ENCODE measurements around the gene CYP51A1.
A peak's percentile ranks its signal among the peaks of the same experiment; 100 is the strongest.
"Not testable (repeated sequence)": the region's sequence is repeated elsewhere in the genome, so short reads cannot be mapped to it uniquely, and the experiment has no call there.

Gene CYP51A1

GRCh38 chr7:92134271-92135051 is at the start of gene CYP51A1:
Gene CYP51A1 (minus strand): TSS chr7:92134477. CDS start chr7:92134364, 113 bp downstream.
- peak; percentile 78 for DNase-seq

DNA sequence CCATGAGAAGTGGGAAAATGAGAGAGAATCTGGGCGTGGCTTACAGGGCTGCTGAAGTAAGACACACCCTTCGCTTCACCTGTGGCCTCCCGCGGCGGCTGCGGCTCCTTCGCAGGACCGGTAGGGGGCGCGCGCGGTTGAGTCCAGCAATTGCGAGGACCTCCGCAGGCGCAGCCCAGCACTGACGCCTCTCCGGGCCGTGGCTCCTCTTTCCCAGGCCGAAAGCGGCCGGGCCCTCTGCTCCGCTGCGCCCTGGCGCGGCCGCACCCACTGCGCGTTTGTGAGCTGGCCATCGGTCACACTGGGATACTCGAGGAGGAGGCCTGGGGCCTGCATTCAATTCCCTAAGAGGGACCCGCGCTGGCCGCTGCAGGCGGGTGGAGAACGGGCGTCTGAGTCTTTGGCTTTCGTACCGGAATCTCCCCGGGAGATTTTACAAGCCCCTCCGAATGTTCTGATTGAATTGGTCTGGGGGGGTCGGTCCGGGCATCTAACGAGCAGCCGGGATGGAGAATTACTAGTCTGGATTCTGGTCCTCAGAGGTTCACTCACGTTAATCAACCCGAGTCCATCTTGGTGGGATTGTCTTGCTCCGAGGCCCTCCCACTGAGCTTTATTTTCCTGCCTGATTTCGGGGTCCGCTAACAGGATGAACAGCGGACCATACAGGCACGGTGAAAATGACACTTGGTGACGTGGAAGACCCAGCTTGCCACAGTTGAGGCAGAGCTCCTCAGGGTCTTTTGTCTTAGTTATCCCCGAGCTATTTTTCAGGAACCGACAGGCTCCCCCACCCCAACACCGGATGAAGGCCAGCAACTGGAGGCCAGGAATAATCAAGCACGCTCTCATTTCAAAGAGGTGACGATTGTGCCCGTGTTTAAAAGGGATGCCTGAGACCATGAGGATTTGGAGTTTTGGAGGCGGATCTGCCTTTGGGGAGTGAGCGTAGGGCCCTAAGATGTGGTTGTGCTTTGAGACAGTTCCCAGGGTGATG is 44.9 kb upstream of the CYP51A1 start, which contains the start of gene LRRD1:
Gene LRRD1 (minus strand): TSS at position 215 of the 997 bp plus-strand sequence. CDS start 13,940 bp downstream, outside the sequence.
- DNase-seq, result no peak

DNA sequence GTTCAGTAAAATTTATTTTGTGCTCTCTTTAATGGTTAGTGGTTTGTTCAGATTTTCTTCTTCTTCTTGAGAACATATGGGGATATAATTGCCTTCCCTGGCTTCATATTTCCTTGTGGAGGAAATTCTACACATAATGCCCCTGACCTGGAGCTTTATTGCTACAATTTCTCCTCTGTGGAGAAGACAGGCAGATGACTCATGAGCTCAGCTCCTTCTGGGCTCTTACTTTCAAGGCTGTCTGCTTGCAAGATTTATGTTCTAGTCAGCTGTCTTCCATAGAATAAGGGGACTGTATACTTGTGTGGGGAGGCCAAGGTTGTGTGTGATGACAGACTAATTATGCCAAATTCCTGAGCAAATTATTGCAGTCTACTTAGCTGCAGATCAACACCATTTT is 43.1 kb upstream of the CYP51A1 start:
- DNase-seq, result no peak

DNA sequence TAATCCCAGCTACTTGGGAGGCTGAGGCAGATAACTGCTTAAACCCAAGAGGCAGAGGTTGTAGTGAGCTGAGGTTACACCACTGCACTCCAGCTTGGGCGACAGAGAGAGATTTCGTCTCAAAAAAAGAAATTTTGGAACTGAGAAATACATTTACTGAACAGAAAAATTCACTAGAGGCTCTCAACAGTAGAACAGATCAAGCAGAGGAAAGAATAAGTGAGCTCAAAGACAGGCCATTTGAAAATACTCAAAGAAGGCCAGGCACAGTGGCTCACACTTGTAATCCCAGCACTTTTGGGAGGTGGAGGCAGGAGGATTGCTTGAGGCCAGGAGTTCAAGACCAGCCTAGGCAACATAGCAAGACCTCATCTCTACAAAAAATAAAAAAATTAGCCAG is 35.3 kb upstream of the CYP51A1 start:
- not testable (repeated sequence) for DNase-seq

- DNase-seq, result no peak
Measured at GRCh38 chr7:92161271-92161670, 27.0 kb upstream of the CYP51A1 start.

DNA sequence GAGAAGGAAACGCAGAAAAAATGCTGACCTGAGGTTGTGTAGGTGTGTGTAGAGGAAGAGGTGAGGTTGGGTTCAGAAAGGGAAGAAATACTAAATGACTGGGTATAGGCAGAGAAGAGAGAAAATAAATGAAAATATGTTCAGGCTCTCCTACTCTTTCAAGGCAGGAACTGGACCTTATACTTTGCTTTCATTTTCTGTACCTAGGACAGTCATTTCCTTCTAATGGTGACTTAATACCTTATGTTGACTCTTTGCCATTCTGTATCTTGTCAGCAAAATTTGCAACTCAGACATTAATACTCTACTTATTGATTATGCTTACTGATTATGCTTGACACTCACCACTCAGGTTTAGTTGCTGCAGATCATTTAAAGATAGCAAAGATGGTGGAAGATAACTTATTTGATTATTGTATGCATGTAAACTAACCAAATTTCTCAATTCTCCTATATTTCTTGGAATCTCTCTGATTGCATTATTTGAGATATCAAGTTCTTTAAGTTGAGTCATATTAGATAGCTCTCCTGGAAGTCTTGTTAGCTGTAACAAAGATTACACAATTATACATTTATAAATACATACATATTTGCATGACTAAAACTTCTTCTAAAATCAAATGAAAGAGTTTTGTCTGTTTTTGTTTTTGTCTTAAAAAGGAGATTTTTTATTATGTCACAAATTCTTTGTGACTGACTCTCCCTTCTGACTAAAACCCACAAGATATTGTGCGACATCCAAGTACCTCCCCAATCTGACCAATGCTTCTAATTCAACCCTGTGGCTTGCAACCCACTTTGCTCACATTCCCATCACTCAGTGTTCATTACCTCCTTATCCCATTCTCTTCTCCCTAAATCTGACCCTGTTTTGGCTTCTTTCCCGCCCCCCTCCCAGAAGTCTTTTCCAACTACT is 24.6 kb upstream of the CYP51A1 start:
- DNase-seq, result peak; percentile 6

- no peak for DNase-seq
Measured at GRCh38 chr7:92156990-92157389, 22.7 kb upstream of the CYP51A1 start.

DNA sequence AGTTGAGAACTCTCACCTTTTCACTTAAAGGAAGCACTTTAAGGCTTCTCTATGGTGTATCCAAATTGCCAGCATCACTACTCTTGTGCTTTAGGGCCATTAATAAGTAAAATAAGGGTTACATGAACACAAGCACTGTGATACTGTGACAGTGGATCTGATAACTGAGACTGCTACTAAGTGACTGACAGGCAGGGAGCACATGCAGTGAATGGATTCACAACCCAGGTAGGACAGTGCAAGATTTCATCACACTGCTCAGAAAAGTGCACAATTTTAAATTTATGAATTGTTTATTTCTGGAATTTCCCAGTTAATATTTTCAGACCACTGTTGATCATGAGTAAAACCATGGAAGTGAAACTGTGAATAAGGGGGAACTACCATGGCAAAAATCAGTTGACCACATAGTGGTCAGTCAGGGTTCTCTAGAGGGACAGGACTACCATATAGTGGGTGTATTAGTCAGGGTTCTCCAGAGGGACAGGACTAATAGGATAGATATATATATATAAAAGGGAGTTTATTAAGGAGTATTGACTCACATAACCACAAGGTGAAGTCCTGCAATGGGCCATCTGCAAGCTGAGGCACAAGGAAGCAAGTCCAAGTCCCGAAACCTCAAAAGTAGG is 20.9 kb upstream of the CYP51A1 start:
- DNase-seq, result no peak

DNA sequence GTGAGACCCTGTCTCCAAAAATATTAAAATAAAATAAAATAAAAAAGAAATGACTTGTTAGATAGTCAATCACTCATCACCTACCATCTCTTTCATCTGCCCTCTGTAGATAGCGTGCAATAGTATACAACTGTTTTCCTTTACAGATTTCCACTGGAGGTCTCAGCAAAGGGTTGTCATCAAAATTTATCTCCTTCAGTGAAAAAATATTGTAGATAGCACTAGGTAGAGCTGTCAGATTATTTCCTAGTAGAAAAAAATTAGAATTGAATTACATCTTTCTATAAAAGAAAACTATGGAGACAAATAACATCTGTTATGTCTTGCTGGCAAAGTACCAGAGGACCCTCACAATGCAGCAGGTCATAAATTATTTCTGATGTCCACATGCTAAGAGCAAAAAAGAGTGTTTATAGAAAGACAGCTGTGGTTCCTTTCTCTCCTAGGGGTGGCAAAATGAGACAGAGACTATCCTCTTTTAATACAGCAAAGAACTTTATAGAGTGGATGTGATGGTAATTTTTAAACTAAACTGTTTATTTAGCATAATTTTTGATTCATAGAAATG is 16.3 kb upstream of the CYP51A1 start:
- no peak for DNase-seq

GRCh38 chr7:92149736-92150239 is 15.5 kb upstream of the CYP51A1 start:
- no peak for DNase-seq

DNA sequence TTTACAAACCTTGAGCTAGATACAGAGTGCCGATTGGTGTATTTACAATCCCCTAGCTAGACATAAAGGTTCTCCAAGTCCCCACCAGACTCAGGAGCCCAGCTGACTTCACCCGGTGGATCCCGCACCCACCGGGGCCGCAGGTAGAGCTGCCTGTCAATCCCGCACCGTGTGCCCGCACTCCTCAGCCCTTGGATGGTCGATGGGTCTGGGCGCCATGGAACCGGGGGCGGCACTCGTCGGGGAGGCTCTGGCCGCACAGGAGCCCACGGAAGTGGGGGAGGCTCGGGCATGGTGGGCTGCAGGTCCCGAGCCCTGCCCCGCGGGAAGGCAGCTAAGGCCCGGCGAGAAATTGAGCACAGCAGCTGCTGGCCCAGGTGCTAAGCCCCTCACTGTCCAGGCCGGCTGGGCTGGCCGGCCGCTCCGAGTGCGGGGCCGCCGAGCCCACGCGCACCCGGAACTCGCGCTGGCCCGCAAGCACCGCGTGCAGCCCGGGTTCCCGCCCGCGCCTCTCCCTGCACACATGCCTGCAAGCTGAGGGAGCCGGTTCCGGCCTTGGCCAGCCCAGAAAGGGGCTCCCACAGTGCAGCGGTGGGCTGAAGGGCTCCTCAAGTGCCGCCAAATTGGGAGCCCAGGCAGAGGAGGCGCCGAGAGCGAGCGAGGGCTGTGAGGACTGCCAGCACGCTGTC is 9.1 kb upstream of the CYP51A1 start:
- not testable (repeated sequence) for DNase-seq

DNA sequence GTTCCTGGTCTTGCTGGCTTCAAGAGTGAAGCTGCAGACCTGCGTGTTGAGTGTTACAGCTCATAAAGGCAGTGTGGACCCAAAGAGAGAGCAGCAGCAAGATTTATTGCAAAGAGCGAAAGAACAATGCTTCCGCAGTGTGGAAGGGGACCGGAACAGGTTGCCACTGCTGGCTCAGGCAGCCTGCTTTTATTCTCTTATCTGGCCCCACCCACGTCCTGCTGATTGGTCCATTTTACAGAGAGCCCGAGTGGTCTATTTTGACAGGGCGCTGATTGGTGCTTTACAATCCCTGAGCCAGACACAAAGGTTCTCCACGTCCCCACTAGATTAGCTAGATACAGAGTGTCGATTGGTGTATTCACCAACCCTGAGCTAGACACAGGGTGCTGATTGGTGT is 8.5 kb upstream of the CYP51A1 start:
- DNase-seq, result not testable (repeated sequence)

DNA sequence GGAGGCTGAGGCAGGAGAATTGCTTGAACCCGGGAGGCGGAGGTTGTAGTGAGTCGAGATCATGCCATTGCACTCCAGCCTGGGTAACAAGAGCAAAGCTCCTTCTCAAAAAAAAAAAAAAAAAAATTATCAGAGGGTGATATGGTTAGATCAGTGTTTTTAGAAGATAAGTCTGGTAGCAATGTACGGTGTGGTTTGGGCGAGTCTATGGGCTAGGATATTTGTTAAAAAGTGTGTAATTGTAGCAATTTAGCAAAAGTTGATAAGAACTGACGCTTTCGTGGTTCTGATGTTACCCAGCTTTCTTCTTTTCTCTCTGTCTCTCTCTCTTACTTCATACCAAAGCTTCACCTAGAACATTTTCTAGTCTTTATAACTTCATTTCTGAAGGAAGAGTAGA is 6.9 kb upstream of the CYP51A1 start:
- DNase-seq, result no peak

- DNase-seq, result no peak
Measured at GRCh38 chr7:92137557-92137956, 3.3 kb upstream of the CYP51A1 start.

- no peak for DNase-seq
Measured at GRCh38 chr7:92135052-92135889, 994 bp upstream of the CYP51A1 start.

- no peak for DNase-seq
Measured at GRCh38 chr7:92133737-92134270, 473 bp downstream of the CYP51A1 start.

GRCh38 chr7:92133133-92133736 is 1.0 kb downstream of the CYP51A1 start:
- DNase-seq, result no peak

- DNase-seq, result no peak
Measured at GRCh38 chr7:92131764-92132330, 2.4 kb downstream of the CYP51A1 start.

DNA sequence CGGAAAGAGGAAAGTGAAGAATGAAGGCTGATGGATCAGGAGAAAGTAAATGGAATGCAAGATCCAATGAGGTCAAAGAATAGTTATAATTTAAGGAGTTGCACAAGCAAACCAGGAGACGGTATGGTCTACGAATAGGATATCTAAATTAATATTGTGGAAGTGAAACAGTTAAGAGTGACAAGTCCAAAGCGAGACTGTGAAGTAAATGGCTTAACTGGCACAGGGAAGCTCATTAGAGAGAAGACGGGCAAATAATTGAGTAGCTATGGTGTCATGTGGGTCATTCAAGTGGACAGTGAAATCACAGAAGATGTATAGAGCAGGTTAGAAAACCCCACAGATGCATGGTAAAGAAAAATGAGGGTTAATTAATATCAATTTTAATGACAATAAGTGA is 3.2 kb downstream of the CYP51A1 start:
- no peak for DNase-seq
